K562 (cell line): ENCODE data around the gene GLYAT. TPM values are rescaled to one million over a fixed set of nuclear protein-coding genes. Genes with fewer than 3 reads are reported as not detected.

Source experiments
- CHD4 ChIP-seq: fragments of 200-600 bp; sonication (generic); IDR thresholded peaks from 3 replicates; pipeline ENCODE4 v1.6.1; 2012; ENCODE audit warnings: low read depth, mild to moderate bottlenecking, mixed read lengths, low read length, inconsistent platforms; ENCODE audit not compliant: insufficient read depth, insufficient replicate concordance, poor library complexity, severe bottlenecking
- DPF2 ChIP-seq: fragments of 450-650 bp; IDR thresholded peaks from 2 replicates; pipeline ENCODE4 v1.6.1; 2016
- HNRNPH1 ChIP-seq: fragments of 200-400 bp; formaldehyde crosslinking; optimal IDR thresholded peaks from 2 replicates; pipeline ENCODE3; 2017; ENCODE audit warnings: low read depth, mild to moderate bottlenecking, low read length, moderate library complexity
- JUNB ChIP-seq: fragments of 450-650 bp; formaldehyde crosslinking; conservative IDR thresholded peaks from 2 replicates; pipeline ENCODE4 v1.4.0; 2020; ENCODE audit warnings: mild to moderate bottlenecking
- LCOR ChIP-seq: sonication (generic); formaldehyde crosslinking; IDR thresholded peaks from 2 replicates; pipeline ENCODE4 v1.8.0; 2022; ENCODE audit warnings: mild to moderate bottlenecking, missing genetic modification reagents
- MCM5 ChIP-seq: fragments of 450-650 bp; IDR thresholded peaks from 2 replicates; pipeline ENCODE4 v1.6.1; 2016; ENCODE audit warnings: low read depth
- MTA3 ChIP-seq: fragments of 450-650 bp; formaldehyde crosslinking; IDR thresholded peaks from 2 replicates; pipeline ENCODE4 v1.6.1; 2017; ENCODE audit warnings: mild to moderate bottlenecking, borderline replicate concordance
- NFATC3 ChIP-seq: fragments of 450-650 bp; IDR thresholded peaks from 2 replicates; pipeline ENCODE4 v1.6.1; 2017; ENCODE audit warnings: mild to moderate bottlenecking
- PHF8 ChIP-seq: fragments of 200-600 bp; sonication (generic); IDR thresholded peaks from 2 replicates; pipeline ENCODE4 v1.6.1; 2012; ENCODE audit warnings: mixed run types, mild to moderate bottlenecking, inconsistent platforms, low read length, moderate library complexity, borderline replicate concordance
- PHTF2 ChIP-seq: fragments of 250-450 bp; sonication (Bioruptor Pico); IDR thresholded peaks from 2 replicates; pipeline ENCODE4 v1.5.0; 2021; ENCODE audit warnings: mild to moderate bottlenecking
- POLR2A ChIP-seq: fragments of 450-650 bp; conservative IDR thresholded peaks from 2 replicates; pipeline ENCODE4 v1.6.1; 2016
- POLR3A ChIP-seq: IDR thresholded peaks from 2 replicates; pipeline ENCODE4 v1.6.1; 2011; ENCODE audit warnings: borderline replicate concordance, mild to moderate bottlenecking, moderate library complexity; ENCODE audit not compliant: insufficient read length, insufficient read depth; ENCODE audit errors: extremely low read depth
- PTTG1 ChIP-seq: fragments of 450-650 bp; IDR thresholded peaks from 2 replicates; pipeline ENCODE4 v1.6.1; 2016; ENCODE audit warnings: low read depth, mild to moderate bottlenecking, missing genetic modification characterization, missing compliant biosample characterization
- RBM15 ChIP-seq: fragments of 200-400 bp; formaldehyde crosslinking; IDR thresholded peaks from 2 replicates; pipeline ENCODE4 v1.6.1; 2018; ENCODE audit warnings: mild to moderate bottlenecking, low read length, moderate library complexity; ENCODE audit not compliant: insufficient read depth
- SMARCA5 ChIP-seq: fragments of 450-650 bp; IDR thresholded peaks from 2 replicates; pipeline ENCODE4 v1.6.1; 2016
- SNRNP70 ChIP-seq: fragments of 200-400 bp; formaldehyde crosslinking; optimal IDR thresholded peaks from 2 replicates; pipeline ENCODE3; 2017; ENCODE audit warnings: low read depth, low read length
- SPI1 ChIP-seq: IDR thresholded peaks from 2 replicates; pipeline ENCODE4 v1.6.1; 2011; ENCODE audit warnings: low read depth, low read length, control low read depth, borderline replicate concordance
- STAT5B ChIP-seq: fragments of 250-450 bp; sonication (Bioruptor Pico); IDR thresholded peaks from 2 replicates; pipeline ENCODE4 v1.8.0; 2021; ENCODE audit warnings: mild to moderate bottlenecking, inconsistent platforms
- ZNF253 ChIP-seq: fragments of 250-450 bp; sonication (Bioruptor Pico); conservative IDR thresholded peaks from 2 replicates; pipeline ENCODE4 v1.6.1; 2021; ENCODE audit warnings: mild to moderate bottlenecking
- ZNF75A ChIP-seq: fragments of 450-650 bp; formaldehyde crosslinking; IDR thresholded peaks from 2 replicates; pipeline ENCODE4 v1.4.0; 2020; ENCODE audit warnings: mild to moderate bottlenecking
- ZNF830 ChIP-seq: fragments of 250-450 bp; sonication (Bioruptor Pico); IDR thresholded peaks from 2 replicates; pipeline ENCODE4 v1.5.0; 2021; ENCODE audit warnings: mild to moderate bottlenecking
- polyA plus RNA-seq, 8 experiments: library from polyadenylated mRNA; depleted of rRNA in 4 of 8; stranded (reverse) in 5 of 8; unstranded in 3 of 8; fragments of >200 nt; fragmentation: Nextera tagmentation in 2 of 8; fragmentation: Illumina TruSeq in 1 of 8; extraction: Ambion mirVana in 2 of 8; extraction: Trizol in 1 of 8; gene quantifications; 2 replicates each; pipeline versions ENCODE4 v1.2.1 to v1.2.3, GENCODE V29; 2011 to 2014; ENCODE audit warnings: inconsistent platforms in 1 of 8, missing spikeins in 1 of 8
- total RNA-seq, 7 experiments: library from RNA; depleted of rRNA in 6 of 7; stranded (reverse); fragments of >200 nt in 6 of 7; fragmentation: Illumina TruSeq in 2 of 7; extraction: Trizol in 2 of 7; gene quantifications; 2 replicates each; pipeline versions ENCODE4 v1.2.1 to v1.2.3, GENCODE V29; 2011 to 2021; ENCODE audit warnings: low replicate concordance in 1 of 7
- TF ChIP-seq, protein P1 (sequence below): fragments of 250-450 bp; sonication (Bioruptor Pico); IDR thresholded peaks from 2 replicates; pipeline ENCODE4 v1.8.0; 2021; ENCODE audit warnings: mild to moderate bottlenecking, moderate library complexity
- TF ChIP-seq, protein P2 (sequence below): fragments of 250-450 bp; sonication (Bioruptor Pico); IDR thresholded peaks from 2 replicates; pipeline ENCODE4 v1.8.0; 2022; ENCODE audit warnings: inconsistent platforms
- TF ChIP-seq, protein P3 (sequence below): fragments of 450-650 bp; IDR thresholded peaks from 2 replicates; pipeline ENCODE4 v1.7.1; 2018; ENCODE audit warnings: mild to moderate bottlenecking, low read depth; ENCODE audit not compliant: partially characterized antibody
- TF ChIP-seq, protein P4 (sequence below): sonication (generic); formaldehyde crosslinking; IDR thresholded peaks from 2 replicates; pipeline ENCODE4 v1.8.0; 2022; ENCODE audit warnings: mild to moderate bottlenecking, missing genetic modification reagents

The GLYAT gene
- total and polyA plus RNA-seq, 9 of the 15 experiments (the other 6 are each of a cell fraction or from before 2014, with no cell fraction given): not detected

DNA sequence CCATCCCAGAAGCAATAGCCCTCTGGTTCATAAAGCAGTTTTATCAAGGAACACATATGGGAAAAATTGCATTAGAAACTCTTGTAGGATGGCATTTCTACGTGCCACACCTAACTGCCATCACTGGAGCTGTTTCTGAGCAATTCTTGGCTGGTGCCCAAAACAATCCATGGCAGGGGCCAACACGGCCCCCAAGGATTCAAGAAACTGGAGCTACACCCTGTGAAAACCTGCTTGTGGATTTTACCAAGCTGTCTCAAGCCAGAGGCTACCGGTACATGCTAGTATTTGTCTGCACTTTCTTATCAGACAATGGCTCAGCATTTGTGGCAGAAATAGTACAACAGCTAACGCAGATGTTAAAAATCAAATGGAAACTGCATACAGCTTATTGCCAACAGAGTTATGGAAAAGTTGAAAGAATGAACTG is 42.4 kb upstream of the GLYAT start (continued):
- TF ChIP-seq, protein P1, sequence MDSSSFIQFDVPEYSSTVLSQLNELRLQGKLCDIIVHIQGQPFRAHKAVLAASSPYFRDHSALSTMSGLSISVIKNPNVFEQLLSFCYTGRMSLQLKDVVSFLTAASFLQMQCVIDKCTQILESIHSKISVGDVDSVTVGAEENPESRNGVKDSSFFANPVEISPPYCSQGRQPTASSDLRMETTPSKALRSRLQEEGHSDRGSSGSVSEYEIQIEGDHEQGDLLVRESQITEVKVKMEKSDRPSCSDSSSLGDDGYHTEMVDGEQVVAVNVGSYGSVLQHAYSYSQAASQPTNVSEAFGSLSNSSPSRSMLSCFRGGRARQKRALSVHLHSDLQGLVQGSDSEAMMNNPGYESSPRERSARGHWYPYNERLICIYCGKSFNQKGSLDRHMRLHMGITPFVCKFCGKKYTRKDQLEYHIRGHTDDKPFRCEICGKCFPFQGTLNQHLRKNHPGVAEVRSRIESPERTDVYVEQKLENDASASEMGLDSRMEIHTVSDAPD (CRISPR knock-in tag): peak; percentile 23; the same call in 1 of the 2 replicates
- TF ChIP-seq, protein P2, sequence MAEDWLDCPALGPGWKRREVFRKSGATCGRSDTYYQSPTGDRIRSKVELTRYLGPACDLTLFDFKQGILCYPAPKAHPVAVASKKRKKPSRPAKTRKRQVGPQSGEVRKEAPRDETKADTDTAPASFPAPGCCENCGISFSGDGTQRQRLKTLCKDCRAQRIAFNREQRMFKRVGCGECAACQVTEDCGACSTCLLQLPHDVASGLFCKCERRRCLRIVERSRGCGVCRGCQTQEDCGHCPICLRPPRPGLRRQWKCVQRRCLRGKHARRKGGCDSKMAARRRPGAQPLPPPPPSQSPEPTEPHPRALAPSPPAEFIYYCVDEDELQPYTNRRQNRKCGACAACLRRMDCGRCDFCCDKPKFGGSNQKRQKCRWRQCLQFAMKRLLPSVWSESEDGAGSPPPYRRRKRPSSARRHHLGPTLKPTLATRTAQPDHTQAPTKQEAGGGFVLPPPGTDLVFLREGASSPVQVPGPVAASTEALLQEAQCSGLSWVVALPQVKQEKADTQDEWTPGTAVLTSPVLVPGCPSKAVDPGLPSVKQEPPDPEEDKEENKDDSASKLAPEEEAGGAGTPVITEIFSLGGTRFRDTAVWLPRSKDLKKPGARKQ (CRISPR knock-in tag): no peak
- TF ChIP-seq, protein P3, sequence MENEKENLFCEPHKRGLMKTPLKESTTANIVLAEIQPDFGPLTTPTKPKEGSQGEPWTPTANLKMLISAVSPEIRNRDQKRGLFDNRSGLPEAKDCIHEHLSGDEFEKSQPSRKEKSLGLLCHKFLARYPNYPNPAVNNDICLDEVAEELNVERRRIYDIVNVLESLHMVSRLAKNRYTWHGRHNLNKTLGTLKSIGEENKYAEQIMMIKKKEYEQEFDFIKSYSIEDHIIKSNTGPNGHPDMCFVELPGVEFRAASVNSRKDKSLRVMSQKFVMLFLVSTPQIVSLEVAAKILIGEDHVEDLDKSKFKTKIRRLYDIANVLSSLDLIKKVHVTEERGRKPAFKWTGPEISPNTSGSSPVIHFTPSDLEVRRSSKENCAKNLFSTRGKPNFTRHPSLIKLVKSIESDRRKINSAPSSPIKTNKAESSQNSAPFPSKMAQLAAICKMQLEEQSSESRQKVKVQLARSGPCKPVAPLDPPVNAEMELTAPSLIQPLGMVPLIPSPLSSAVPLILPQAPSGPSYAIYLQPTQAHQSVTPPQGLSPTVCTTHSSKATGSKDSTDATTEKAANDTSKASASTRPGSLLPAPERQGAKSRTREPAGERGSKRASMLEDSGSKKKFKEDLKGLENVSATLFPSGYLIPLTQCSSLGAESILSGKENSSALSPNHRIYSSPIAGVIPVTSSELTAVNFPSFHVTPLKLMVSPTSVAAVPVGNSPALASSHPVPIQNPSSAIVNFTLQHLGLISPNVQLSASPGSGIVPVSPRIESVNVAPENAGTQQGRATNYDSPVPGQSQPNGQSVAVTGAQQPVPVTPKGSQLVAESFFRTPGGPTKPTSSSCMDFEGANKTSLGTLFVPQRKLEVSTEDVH: no peak
- TF ChIP-seq SMARCA5: no peak
- peak; percentile 59; the same call in 1 of the 2 replicates for TF ChIP-seq MTA3
- TF ChIP-seq SNRNP70: no peak
- no peak for TF ChIP-seq RBM15
- no peak for TF ChIP-seq STAT5B (CRISPR knock-in tag)
- no peak for TF ChIP-seq ZNF253
- no peak for TF ChIP-seq NFATC3
- no peak for TF ChIP-seq LCOR (CRISPR knock-in tag)
- no peak for TF ChIP-seq SPI1
- TF ChIP-seq ZNF830 (CRISPR knock-in tag): no peak
- no peak for TF ChIP-seq JUNB (CRISPR knock-in tag)
- TF ChIP-seq CHD4: no peak
- TF ChIP-seq POLR3A: no peak
- no peak for TF ChIP-seq PTTG1 (tag)
- TF ChIP-seq DPF2: peak; percentile 63
- no peak for TF ChIP-seq PHTF2 (CRISPR knock-in tag)
- TF ChIP-seq PHF8: no peak
- TF ChIP-seq HNRNPH1: no peak
- TF ChIP-seq, protein P4, sequence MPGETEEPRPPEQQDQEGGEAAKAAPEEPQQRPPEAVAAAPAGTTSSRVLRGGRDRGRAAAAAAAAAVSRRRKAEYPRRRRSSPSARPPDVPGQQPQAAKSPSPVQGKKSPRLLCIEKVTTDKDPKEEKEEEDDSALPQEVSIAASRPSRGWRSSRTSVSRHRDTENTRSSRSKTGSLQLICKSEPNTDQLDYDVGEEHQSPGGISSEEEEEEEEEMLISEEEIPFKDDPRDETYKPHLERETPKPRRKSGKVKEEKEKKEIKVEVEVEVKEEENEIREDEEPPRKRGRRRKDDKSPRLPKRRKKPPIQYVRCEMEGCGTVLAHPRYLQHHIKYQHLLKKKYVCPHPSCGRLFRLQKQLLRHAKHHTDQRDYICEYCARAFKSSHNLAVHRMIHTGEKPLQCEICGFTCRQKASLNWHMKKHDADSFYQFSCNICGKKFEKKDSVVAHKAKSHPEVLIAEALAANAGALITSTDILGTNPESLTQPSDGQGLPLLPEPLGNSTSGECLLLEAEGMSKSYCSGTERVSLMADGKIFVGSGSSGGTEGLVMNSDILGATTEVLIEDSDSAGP (CRISPR knock-in tag): no peak
- no peak for TF ChIP-seq ZNF75A
- TF ChIP-seq POLR2A: no peak
- no peak for TF ChIP-seq MCM5
